NCI-H146 (cell line): ENCODE measurements around the gene CRTC3.

Source experiments
- DNase-seq: peaks from one replicate; lab custom pipeline; 2025; lab: John Stamatoyannopoulos, UW

The CRTC3 gene

GRCh38 chr15:90594301-90594738 is 64.6 kb downstream of the CRTC3 start:
- DNase-seq: no peak

GRCh38 chr15:90595763-90596155 is 66.0 kb downstream of the CRTC3 start:
- no peak for DNase-seq

- no peak for DNase-seq
Measured at GRCh38 chr15:90596943-90597342, 67.2 kb downstream of the CRTC3 start.

GRCh38 chr15:90597577-90597976 is 67.9 kb downstream of the CRTC3 start:
- DNase-seq: no peak

- peak; percentile 10 for DNase-seq
Measured at GRCh38 chr15:90598031-90598577, 68.4 kb downstream of the CRTC3 start.

GRCh38 chr15:90598679-90599078 is 69.0 kb downstream of the CRTC3 start:
- no peak for DNase-seq

- DNase-seq: no peak
Measured at GRCh38 chr15:90599116-90599515, 69.4 kb downstream of the CRTC3 start.

GRCh38 chr15:90599644-90600043 is 69.9 kb downstream of the CRTC3 start:
- DNase-seq: no peak

- DNase-seq: no peak
Measured at GRCh38 chr15:90600954-90601353, 71.2 kb downstream of the CRTC3 start.

- DNase-seq: no peak
Measured at GRCh38 chr15:90603893-90604292, 74.2 kb downstream of the CRTC3 start.

GRCh38 chr15:90606641-90607040 is 76.9 kb downstream of the CRTC3 start:
- no peak for DNase-seq

GRCh38 chr15:90607361-90607760 is 77.6 kb downstream of the CRTC3 start:
- no peak for DNase-seq

- DNase-seq: peak; percentile 11
Measured at GRCh38 chr15:90609242-90610180, 79.8 kb downstream of the CRTC3 start.

GRCh38 chr15:90610190-90610589 is 80.5 kb downstream of the CRTC3 start:
- no peak for DNase-seq

- DNase-seq: no peak
Measured at GRCh38 chr15:90611157-90611556, 81.4 kb downstream of the CRTC3 start.

- no peak for DNase-seq
Measured at GRCh38 chr15:90617171-90617570, 87.4 kb downstream of the CRTC3 start.

- no peak for DNase-seq
Measured at GRCh38 chr15:90617668-90618097, 88.0 kb downstream of the CRTC3 start.

GRCh38 chr15:90618330-90619125 is 88.8 kb downstream of the CRTC3 start:
- no peak for DNase-seq

- no peak for DNase-seq
Measured at GRCh38 chr15:90619468-90619867, 89.7 kb downstream of the CRTC3 start.

- DNase-seq: no peak
Measured at GRCh38 chr15:90619939-90620338, 90.2 kb downstream of the CRTC3 start.

GRCh38 chr15:90620379-90621067 is 90.8 kb downstream of the CRTC3 start:
- no peak for DNase-seq

GRCh38 chr15:90623854-90624253 is 94.1 kb downstream of the CRTC3 start:
- no peak for DNase-seq
